IPS DF 6.9 (cell line): ENCODE data around the gene USP40.

Experiments
- DNase-seq: peaks from one replicate; pipeline ENCODE4 v3.0.0-alpha.2; 2013; ENCODE audit warnings: low read depth, low spot score
- H3K27ac ChIP-seq: one replicate; pipeline ENCODE4 v1.5.1; 2013; ENCODE audit warnings: low read length, control low read depth
- H3K27me3 ChIP-seq: 2 replicates; pipeline ENCODE4 v1.6.1; 2013; ENCODE audit warnings: mild to moderate bottlenecking, low read length; ENCODE audit not compliant: control insufficient read depth, insufficient read depth
- H3K36me3 ChIP-seq: 2 replicates; pipeline ENCODE4 v1.6.1; 2013; ENCODE audit warnings: low read length; ENCODE audit not compliant: control insufficient read depth, insufficient read depth
- H3K4me1 ChIP-seq: 2 replicates; pipeline ENCODE4 v1.6.1; 2013; ENCODE audit warnings: low read length; ENCODE audit not compliant: control insufficient read depth, insufficient read depth
- H3K4me3 ChIP-seq: 2 replicates; pipeline ENCODE4 v1.5.1; 2013; ENCODE audit warnings: mild to moderate bottlenecking, low read length
- H3K9me3 ChIP-seq: 2 replicates; pipeline ENCODE4 v1.6.1; 2013; ENCODE audit warnings: low read length, inconsistent platforms; ENCODE audit not compliant: control insufficient read depth, insufficient read depth
- WGBS: extraction: QIAGEN DNeasy Blood & Tissue Kit; methylation state at CpG from one replicate; pipeline ENCODE4 v1.1.7; 2013; ENCODE audit warnings: mixed read lengths, missing lambda C conversion rate; ENCODE audit not compliant: insufficient read length, insufficient coverage; 5-methylcytosine and 5-hydroxymethylcytosine counted together

Gene USP40

GRCh38 chr2:233458826-233459225, 107.8 kb downstream of the USP40 start:
- Histone ChIP-seq H3K4me1 (no peaks in the 10 kb centered on the region), H3K4me3 (no peak overlapping the region), H3K36me3 (peaks cover 9% of the 10 kb centered on the region), H3K27me3 (no peaks in the 10 kb centered on the region), H3K27ac (no peak overlapping the region), H3K9me3 (no peaks in the 10 kb centered on the region)
- WGBS = no CpG with 5 or more reads among the region's 8 CpGs
- no peak for DNase-seq

GRCh38 chr2:233458031-233458610, 108.5 kb downstream of the USP40 start:
- H3K27me3 ChIP-seq = no peaks in the 10 kb centered on the region
- no peak overlapping the region for H3K27ac ChIP-seq
- no peaks in the 10 kb centered on the region for H3K9me3 ChIP-seq
- DNase-seq = no peak
- H3K4me1 ChIP-seq = no peaks in the 10 kb centered on the region
- H3K4me3 ChIP-seq = no peak overlapping the region; the same call in 1 of the 2 replicates
- H3K36me3 ChIP-seq = peaks cover 5% of the 10 kb centered on the region
- no CpG with 5 or more reads among the region's 20 CpGs for WGBS

- Histone ChIP-seq H3K36me3 (peaks cover 2% of the 10 kb centered on the region), H3K4me3 (no peak overlapping the region), H3K27ac (no peak overlapping the region), H3K27me3 (no peaks in the 10 kb centered on the region), H3K9me3 (no peaks in the 10 kb centered on the region), H3K4me1 (no peaks in the 10 kb centered on the region)
- DNase-seq = no peak
- no CpG with 5 or more reads among the region's 5 CpGs for WGBS
These were observed 109.2 kb downstream of the USP40 start for GRCh38 chr2:233457356-233457755.

GRCh38 chr2:233456934-233457333, 109.6 kb downstream of the USP40 start:
- no peak overlapping the region for H3K4me3 ChIP-seq
- no peaks in the 10 kb centered on the region for H3K27me3 ChIP-seq
- DNase-seq = no peak
- no peaks in the 10 kb centered on the region for H3K9me3 ChIP-seq
- H3K27ac ChIP-seq = no peak overlapping the region
- peaks cover 5% of the 10 kb centered on the region; the same call in 1 of the 2 replicates for H3K36me3 ChIP-seq
- WGBS = no CpG with 5 or more reads among the region's 5 CpGs
- H3K4me1 ChIP-seq = no peaks in the 10 kb centered on the region

GRCh38 chr2:233456111-233456510, 110.5 kb downstream of the USP40 start:
- no CpG with 5 or more reads among the region's 11 CpGs for WGBS
- no peak overlapping the region for H3K27ac ChIP-seq
- H3K27me3 ChIP-seq = no peaks in the 10 kb centered on the region
- H3K9me3 ChIP-seq = no peaks in the 10 kb centered on the region
- no peak for DNase-seq
- H3K4me1 ChIP-seq = no peaks in the 10 kb centered on the region
- peaks cover 5% of the 10 kb centered on the region; the same call in 1 of the 2 replicates for H3K36me3 ChIP-seq
- no peak overlapping the region for H3K4me3 ChIP-seq

- no peaks in the 10 kb centered on the region for H3K9me3 ChIP-seq
- no peak for DNase-seq
- no peak overlapping the region for H3K27ac ChIP-seq
- no CpG with 5 or more reads among the region's 7 CpGs for WGBS
- H3K4me3 ChIP-seq = no peak overlapping the region
- no peaks in the 10 kb centered on the region for H3K27me3 ChIP-seq
- peaks cover 5% of the 10 kb centered on the region; the same call in 1 of the 2 replicates for H3K36me3 ChIP-seq
- H3K4me1 ChIP-seq = no peaks in the 10 kb centered on the region
These were observed 111.1 kb downstream of the USP40 start for GRCh38 chr2:233455491-233455890.

GRCh38 chr2:233455006-233455405, 111.6 kb downstream of the USP40 start:
- Histone ChIP-seq H3K4me3 (no peak overlapping the region), H3K9me3 (no peaks in the 10 kb centered on the region), H3K27me3 (no peaks in the 10 kb centered on the region), H3K36me3 (peaks cover 5% of the 10 kb centered on the region; the same call in 1 of the 2 replicates), H3K27ac (no peak overlapping the region), H3K4me1 (no peaks in the 10 kb centered on the region)
- no peak for DNase-seq
- no CpG with 5 or more reads among the region's 11 CpGs for WGBS

- WGBS = no CpG with 5 or more reads among the region's 8 CpGs
- H3K36me3 ChIP-seq = peaks cover 5% of the 10 kb centered on the region; the same call in 1 of the 2 replicates
These were observed 112.7 kb downstream of the USP40 start for GRCh38 chr2:233453916-233454315.

GRCh38 chr2:233453111-233453915, 113.3 kb downstream of the USP40 start:
- no peaks in the 10 kb centered on the region for H3K9me3 ChIP-seq
- 0 out of 2 replicates have a peak, but pooled peaks cover 1% of the 10 kb centered on the region for H3K4me1 ChIP-seq
- H3K36me3 ChIP-seq = peaks cover 5% of the 10 kb centered on the region; the same call in 1 of the 2 replicates
- no CpG with 5 or more reads among the region's 10 CpGs for WGBS
- H3K27ac ChIP-seq = no peak overlapping the region
- no peak overlapping the region for H3K4me3 ChIP-seq
- no peaks in the 10 kb centered on the region for H3K27me3 ChIP-seq
- DNase-seq = no peak

More at GRCh38 chr2:233453916-233454315, 112.7 kb downstream of the USP40 start:
- no peaks in the 10 kb centered on the region for H3K27me3 ChIP-seq
- no peaks in the 10 kb centered on the region for H3K9me3 ChIP-seq
- no peak overlapping the region for H3K4me3 ChIP-seq
- DNase-seq = no peak
- 0 out of 2 replicates have a peak, but pooled peaks cover under 1% of the 10 kb centered on the region for H3K4me1 ChIP-seq
- H3K27ac ChIP-seq = no peak overlapping the region

- no peaks in the 10 kb centered on the region for H3K27me3 ChIP-seq
- H3K36me3 ChIP-seq = peaks cover 5% of the 10 kb centered on the region; the same call in 1 of the 2 replicates
- no peak overlapping the region for H3K4me3 ChIP-seq
- no CpG with 5 or more reads among the region's 9 CpGs for WGBS
- DNase-seq = no peak
- H3K27ac ChIP-seq = no peak overlapping the region
- H3K4me1 ChIP-seq = 0 out of 2 replicates have a peak, but pooled peaks cover 1% of the 10 kb centered on the region
- H3K9me3 ChIP-seq = no peaks in the 10 kb centered on the region
These were observed 114.6 kb downstream of the USP40 start for GRCh38 chr2:233451950-233452349.
